22Rv1 (cell line): Measurements from ENCODE around the gene GAP43.

Experiments
- H3K27ac ChIP-seq: fragments of 450-650 bp; 2 replicates; pipeline ENCODE4 v1.5.1; 2017
- ZFX ChIP-seq: fragments of 450-650 bp; IDR thresholded peaks from 2 replicates; pipeline ENCODE4 v1.6.1; 2017; ENCODE audit warnings: antibody characterized with exemption, borderline replicate concordance
- TF ChIP-seq, protein P1 (sequence below): fragments of 450-650 bp; IDR thresholded peaks from 2 replicates; pipeline ENCODE4 v1.5.1; 2017; ENCODE audit warnings: mild to moderate bottlenecking

GAP43 gene

DNA sequence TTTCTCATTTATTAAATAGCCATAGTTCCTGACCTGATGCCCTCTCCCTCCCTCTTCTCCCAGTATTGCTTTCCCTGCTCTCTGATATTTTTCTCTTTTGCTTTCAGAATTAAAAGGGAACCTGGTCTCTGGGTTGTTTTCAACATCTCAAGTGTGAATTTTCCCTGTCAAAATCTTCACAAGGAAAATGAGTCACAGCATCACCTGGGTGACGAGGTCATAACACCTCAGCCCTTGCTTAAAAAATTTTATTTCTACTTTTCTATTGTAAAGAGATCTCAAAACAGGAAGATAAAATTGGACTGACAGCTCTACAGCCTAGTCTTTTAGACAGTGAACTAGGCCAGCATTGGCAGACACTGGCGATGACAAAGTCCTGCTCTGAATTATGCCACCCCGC, 40.1 kb downstream of the GAP43 start:
- TF ChIP-seq ZFX = no peak
- TF ChIP-seq, protein P1, sequence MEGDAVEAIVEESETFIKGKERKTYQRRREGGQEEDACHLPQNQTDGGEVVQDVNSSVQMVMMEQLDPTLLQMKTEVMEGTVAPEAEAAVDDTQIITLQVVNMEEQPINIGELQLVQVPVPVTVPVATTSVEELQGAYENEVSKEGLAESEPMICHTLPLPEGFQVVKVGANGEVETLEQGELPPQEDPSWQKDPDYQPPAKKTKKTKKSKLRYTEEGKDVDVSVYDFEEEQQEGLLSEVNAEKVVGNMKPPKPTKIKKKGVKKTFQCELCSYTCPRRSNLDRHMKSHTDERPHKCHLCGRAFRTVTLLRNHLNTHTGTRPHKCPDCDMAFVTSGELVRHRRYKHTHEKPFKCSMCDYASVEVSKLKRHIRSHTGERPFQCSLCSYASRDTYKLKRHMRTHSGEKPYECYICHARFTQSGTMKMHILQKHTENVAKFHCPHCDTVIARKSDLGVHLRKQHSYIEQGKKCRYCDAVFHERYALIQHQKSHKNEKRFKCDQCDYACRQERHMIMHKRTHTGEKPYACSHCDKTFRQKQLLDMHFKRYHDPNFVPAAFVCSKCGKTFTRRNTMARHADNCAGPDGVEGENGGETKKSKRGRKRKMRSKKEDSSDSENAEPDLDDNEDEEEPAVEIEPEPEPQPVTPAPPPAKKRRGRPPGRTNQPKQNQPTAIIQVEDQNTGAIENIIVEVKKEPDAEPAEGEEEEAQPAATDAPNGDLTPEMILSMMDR = no peak
- no peak overlapping the region for H3K27ac ChIP-seq

DNA sequence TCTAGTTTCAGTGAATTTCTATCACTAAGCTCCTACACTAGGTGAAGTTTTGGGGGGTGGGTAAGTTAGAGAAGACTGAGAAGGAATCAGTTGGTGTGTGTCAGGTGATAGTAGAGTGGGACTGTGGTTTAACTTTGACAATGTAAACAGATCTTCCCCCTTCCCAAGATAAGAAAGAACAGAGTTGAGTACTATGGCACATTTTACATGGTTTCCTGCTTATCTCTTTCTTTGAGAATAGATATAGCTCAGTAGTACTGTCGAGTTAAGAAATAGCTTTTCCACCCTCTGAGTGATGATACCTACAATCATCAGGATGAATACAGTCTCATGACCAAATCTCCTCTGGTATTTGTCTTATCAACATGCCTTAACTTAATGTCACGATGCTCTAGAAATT, 42.8 kb downstream of the GAP43 start:
- TF ChIP-seq ZFX = no peak
- TF ChIP-seq, protein P1 = no peak
- no peak overlapping the region for H3K27ac ChIP-seq

DNA sequence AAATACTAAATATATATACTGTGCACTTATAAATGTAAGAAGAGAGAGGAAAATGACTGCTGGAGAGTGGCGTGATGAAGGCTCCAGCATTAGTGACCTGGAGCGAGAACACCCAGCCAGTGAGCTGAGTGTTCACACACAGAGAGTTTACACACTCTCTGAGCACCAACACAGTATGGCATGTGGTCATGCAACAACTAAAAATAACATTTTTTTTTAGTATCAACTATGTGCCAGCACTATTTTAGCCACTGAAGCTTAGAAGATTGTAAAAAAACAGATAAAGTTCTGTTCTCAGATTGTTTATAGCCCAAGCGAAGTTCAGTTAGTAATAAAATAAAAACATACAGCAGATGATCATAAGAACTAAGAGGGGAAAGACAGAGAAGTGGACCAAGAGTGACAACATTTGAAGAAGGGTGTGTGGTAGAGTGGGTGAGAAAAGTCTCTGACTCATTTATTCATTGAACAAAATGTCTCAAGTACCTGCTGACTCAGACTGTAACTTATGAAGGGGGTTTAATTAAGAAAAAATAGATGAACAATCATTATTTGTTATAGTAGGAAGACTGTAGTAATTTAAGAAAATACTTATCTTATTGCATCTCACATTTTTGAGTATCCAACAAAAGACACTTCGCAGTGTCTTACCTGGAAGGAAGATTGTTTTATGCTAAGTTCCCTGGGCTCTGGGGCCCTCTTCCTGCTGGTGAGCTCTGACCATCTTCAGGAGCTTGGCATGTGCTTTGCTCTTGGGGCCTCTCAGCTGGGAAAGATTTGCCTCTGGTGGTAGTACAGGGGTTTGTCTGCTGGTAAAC, 43.8 kb downstream of the GAP43 start:
- no peak overlapping the region for H3K27ac ChIP-seq
- TF ChIP-seq, protein P1 = no peak
- no peak for TF ChIP-seq ZFX

DNA sequence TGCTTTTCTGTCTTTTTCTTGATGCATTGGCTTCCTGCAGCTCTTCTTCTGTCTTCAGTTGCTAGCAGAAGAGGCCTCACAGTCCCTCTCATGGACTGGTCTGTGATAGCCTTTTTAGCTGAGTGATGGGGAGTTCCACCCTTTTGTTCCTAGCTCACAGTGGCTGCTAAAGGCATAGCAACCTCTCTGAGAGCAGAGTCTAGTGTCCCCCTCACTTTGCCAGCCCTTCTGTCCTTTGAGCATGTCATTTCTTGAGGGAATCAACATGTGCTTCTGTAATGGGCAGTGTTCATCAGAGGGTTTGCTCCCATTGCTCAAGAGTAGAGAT, 44.4 kb downstream of the GAP43 start:
- no peak overlapping the region for H3K27ac ChIP-seq
- TF ChIP-seq, protein P1 = no peak
- TF ChIP-seq ZFX = no peak

DNA sequence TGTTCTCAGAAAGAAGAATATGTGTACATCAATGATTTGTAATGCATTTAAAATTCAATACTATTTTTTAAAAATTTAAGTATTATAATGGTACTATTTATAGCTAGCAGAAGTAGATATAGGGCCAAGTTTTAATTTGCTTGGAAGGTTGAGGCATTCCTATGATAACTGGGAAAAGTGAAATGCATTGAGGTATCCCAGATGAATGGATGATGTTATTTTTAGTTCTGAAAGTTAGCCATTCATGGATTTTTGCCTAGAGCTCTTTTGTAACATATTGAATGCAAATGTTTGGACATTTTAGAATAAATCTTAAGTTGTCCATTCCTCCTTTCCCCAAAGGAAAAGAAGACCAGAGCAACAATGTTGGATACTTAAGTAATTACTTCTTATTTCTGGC, 47.6 kb downstream of the GAP43 start:
- TF ChIP-seq, protein P1 = no peak
- TF ChIP-seq ZFX = no peak
- no peak overlapping the region for H3K27ac ChIP-seq

DNA sequence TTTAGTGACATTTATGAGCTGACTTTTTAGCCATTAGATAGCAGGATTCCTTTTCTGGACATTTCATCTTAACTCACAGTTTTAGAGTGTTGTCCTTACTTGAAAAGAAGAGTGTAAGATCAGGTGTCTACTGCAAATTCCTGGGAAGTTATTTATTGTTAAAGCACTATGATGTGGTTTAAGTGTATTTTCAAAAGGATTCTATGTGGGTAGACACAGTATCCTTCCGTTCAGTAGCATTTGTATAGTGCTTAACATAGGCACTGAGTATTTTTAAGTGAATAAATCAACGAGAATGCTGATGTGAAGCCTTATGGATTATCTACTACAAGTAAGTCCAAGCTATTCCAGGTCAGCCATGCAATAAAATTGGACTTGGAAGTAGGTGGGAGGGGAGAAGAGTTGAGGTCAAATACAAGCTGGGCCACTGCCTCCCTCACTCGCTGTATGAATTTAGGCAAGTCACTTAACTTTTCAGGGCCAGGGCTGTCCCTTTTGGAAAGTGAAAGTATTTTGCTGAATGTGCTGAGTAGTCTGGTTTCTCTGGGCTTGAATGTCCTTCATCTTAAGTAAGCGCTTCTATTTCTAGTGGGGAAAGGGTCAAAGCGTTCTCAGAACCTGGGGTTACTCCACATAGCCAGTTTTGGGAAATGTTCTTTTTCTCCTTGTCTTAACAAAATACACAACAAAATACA, 48.6 kb downstream of the GAP43 start:
- TF ChIP-seq, protein P1 = no peak
- no peak for TF ChIP-seq ZFX

DNA sequence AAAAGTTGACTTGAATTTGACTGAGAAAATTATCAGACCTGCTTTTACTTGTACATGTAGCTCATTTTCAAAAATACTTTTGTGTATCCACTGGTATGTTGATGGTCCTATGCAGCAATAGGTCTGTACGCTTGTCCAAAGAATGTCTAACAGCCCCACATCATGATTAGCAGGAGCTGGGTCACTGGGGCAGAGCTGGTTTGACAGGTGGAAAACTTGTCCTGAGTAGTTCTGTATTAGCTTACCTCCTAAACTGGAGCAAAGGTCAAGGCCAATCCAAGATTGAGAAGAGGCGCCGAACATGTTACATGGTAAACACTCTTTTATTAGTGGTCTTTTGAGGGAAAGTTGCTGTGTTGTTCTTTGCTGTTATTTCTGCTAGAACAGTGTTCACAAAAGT, 50.6 kb downstream of the GAP43 start:
- no peak overlapping the region for H3K27ac ChIP-seq
- no peak for TF ChIP-seq ZFX
- TF ChIP-seq, protein P1 = no peak

More for the DNA sequence above, 48.6 kb downstream of the GAP43 start:
- no peak overlapping the region for H3K27ac ChIP-seq
